Mammary epithelial cell (primary cell): Measurements from ENCODE around the gene SMIM8.

Experiments
- CTCF ChIP-seq, 2 donors: IDR thresholded peaks in 1 of 2; conservative IDR thresholded peaks in 1 of 2; 2 replicates each; pipeline ENCODE4 v1.5.1; 2011 to 2012; ENCODE audit warnings: inconsistent platforms in 2 of 2, low read length in 2 of 2, mild to moderate bottlenecking in 2 of 2, control low read depth in 1 of 2, low read depth in 1 of 2; ENCODE audit not compliant: insufficient read depth in 1 of 2; ENCODE audit errors: extremely low read depth in 1 of 2
- EZH2 ChIP-seq: IDR thresholded peaks from 2 replicates; pipeline ENCODE4 v1.6.1; 2012; ENCODE audit warnings: low read length, inconsistent platforms, borderline replicate concordance

GRCh38 chr6:87356181-87356580, 33.8 kb downstream of the SMIM8 start:
- TF ChIP-seq CTCF (conservative IDR thresholded peaks at IDR 0.05 in 1 of 2, IDR thresholded peaks at IDR 0.05 in 1 of 2; ENCODE audit: extremely low read depth in 1 of 2, insufficient read depth in 1 of 2, low read depth in 1 of 2, low read length in 2 of 2): no peak
- TF ChIP-seq EZH2: no peak
